Aorta (tissue), 5 donors: ENCODE data around the gene OVCA2. TPM values are rescaled to one million over a fixed set of nuclear protein-coding genes. Genes with fewer than 3 reads are reported as not detected.

Source experiments
- ATAC-seq: fragments of 200-7000 bp; cut with Tn5 transposase; one replicate; pipeline ENCODE4 v1.9.1; 2022; ENCODE audit warnings: moderate library complexity; ENCODE audit not compliant: low FRiP score
- DNase-seq, 2 donors: peaks; one replicate each; pipeline ENCODE4 v3.0.0-alpha.2; 2020
- H3K27ac ChIP-seq, 2 donors: one replicate each; pipeline ENCODE4 v1.5.1; 2013; ENCODE audit warnings: low read length in 2 of 2, mild to moderate bottlenecking in 2 of 2, moderate library complexity in 2 of 2, control low read depth in 1 of 2, inconsistent platforms in 1 of 2, low read depth in 1 of 2
- H3K27me3 ChIP-seq, 2 donors: one replicate each; pipeline ENCODE4 v1.6.1; 2013; ENCODE audit warnings: control low read depth in 1 of 2, low read length in 1 of 2, mild to moderate bottlenecking in 1 of 2, moderate library complexity in 1 of 2; ENCODE audit not compliant: insufficient read depth in 2 of 2, control insufficient read depth in 1 of 2
- H3K36me3 ChIP-seq, 2 donors: one replicate each; pipeline ENCODE4 v1.6.1; 2013; ENCODE audit warnings: control low read depth in 1 of 2, low read length in 1 of 2, mild to moderate bottlenecking in 1 of 2; ENCODE audit not compliant: insufficient read depth in 2 of 2, control insufficient read depth in 1 of 2
- H3K4me1 ChIP-seq, 2 donors: one replicate each; pipeline ENCODE4 v1.6.1; 2013; ENCODE audit warnings: low read length in 2 of 2, control low read depth in 1 of 2, mild to moderate bottlenecking in 1 of 2, moderate library complexity in 1 of 2; ENCODE audit not compliant: insufficient read depth in 2 of 2, control insufficient read depth in 1 of 2
- H3K4me3 ChIP-seq, 2 donors: one replicate each; pipeline ENCODE4 v1.5.1; 2013; ENCODE audit warnings: low read length in 2 of 2, control low read depth in 1 of 2, mild to moderate bottlenecking in 1 of 2
- H3K9me3 ChIP-seq: one replicate; pipeline ENCODE4 v1.6.1; 2013; ENCODE audit warnings: mild to moderate bottlenecking, low read length; ENCODE audit not compliant: control insufficient read depth
- WGBS, 2 donors: extraction: QIAGEN DNeasy Blood & Tissue Kit; methylation state at CpG; one replicate each; pipeline ENCODE4 v1.1.7; 2013; 5-methylcytosine and 5-hydroxymethylcytosine counted together
- intact Hi-C, 2 donors: fragments of 100-400 bp; cut with DNase I; formaldehyde crosslinking; loops; one replicate each; pipeline versions ENCODE4 v1.14.2 to v1.15.0; 2022
- polyA plus RNA-seq, 2 donors: library from polyadenylated mRNA; stranded (reverse); fragments of 200-250 nt; gene quantifications; one replicate each; pipeline ENCODE4 v1.2.3, GENCODE V29; 2013
- total RNA-seq, 2 donors: library from RNA; stranded (reverse); fragmentation: NEBNext Ultra II Directional; extraction: Animal tissue kit (Norgen Biotek cat#: 25700); gene quantifications; one replicate each; pipeline ENCODE4 v1.2.1, GENCODE V29; 2021
- donor health status: healthy with polysubstance abuse.
- donor health status: Bipolar disorder and iron deficiency.
- donor health status: DM: no; HTN: no; CAD: no.
- donor health status: DM: no; HTN: no; CAD: no.
- donor health status: DM: yes; HTN: yes; CAD: no.

Gene OVCA2
- total and polyA plus RNA-seq, 4 donors: 14.2 to 54.0 (median 20.0) TPM

GRCh38 chr17:2054262-2054511 lies 12.4 kb downstream of the OVCA2 start:
- ATAC-seq (no peak), DNase-seq (no peak)
- intact Hi-C loops: loop anchor here (2.0 kb wide), 2 partner anchors 191 to 227 kb away; no protein-coding TSS in a partner anchor
- WGBS, 2 donors: 7 to 8% methylated on average over 16 of the region's 16 CpGs
- Histone ChIP-seq H3K4me1 (no peaks in the 10 kb centered on the region), H3K4me3 (no peak overlapping the region), H3K27me3 (no peaks in the 10 kb centered on the region), H3K36me3 (no peaks in the 10 kb centered on the region), H3K27ac (no peak overlapping the region), H3K9me3 (no peaks in the 10 kb centered on the region)

- H3K4me3 ChIP-seq: peak within 1 kb of the TSS; percentile 9 to 10
- ATAC-seq: peak; percentile 76
- H3K4me1 ChIP-seq: no peaks in the 10 kb centered on the region
- WGBS, 2 donors: 1 to 2% methylated on average over 52 to 72 of the region's 72 CpGs
- H3K9me3 ChIP-seq: no peaks in the 10 kb centered on the region
- no peaks in the 10 kb centered on the region for H3K27me3 ChIP-seq
- DNase-seq: peak; percentile 86 to 94
- no peaks in the 10 kb centered on the region for H3K36me3 ChIP-seq
- no peak within 1 kb of the TSS for H3K27ac ChIP-seq
- intact Hi-C loops: loop anchor here (2.0 to 5.0 kb wide), 3 partner anchors 190 to 298 kb away; no protein-coding TSS in a partner anchor
Measured at GRCh38 chr17:2054512-2055291, 12.9 kb downstream of the OVCA2 start, which contains the start of gene HIC1. Gene HIC1 (plus strand): TSS chr17:2055103. CDS start chr17:2056691, 1,588 bp downstream.

- intact Hi-C loops: loop anchor here (2.0 to 5.0 kb wide), 3 partner anchors 189 to 297 kb away; no protein-coding TSS in a partner anchor
- ATAC-seq (no peak), DNase-seq (no peak)
- Histone ChIP-seq H3K36me3 (no peaks in the 10 kb centered on the region), H3K27ac (no peak overlapping the region), H3K4me1 (no peaks in the 10 kb centered on the region), H3K27me3 (no peaks in the 10 kb centered on the region), H3K4me3 (peak overlapping the region; percentile 9 to 10), H3K9me3 (no peaks in the 10 kb centered on the region)
- WGBS, 2 donors: 15 to 21% methylated on average over 64 to 113 of the region's 113 CpGs
Measured at GRCh38 chr17:2055292-2056205, 13.7 kb downstream of the OVCA2 start.

- H3K4me3 ChIP-seq: no peak overlapping the region
- no peaks in the 10 kb centered on the region for H3K4me1 ChIP-seq
- H3K27ac ChIP-seq: no peak overlapping the region
- DNase-seq (no peak), ATAC-seq (no peak)
- no peaks in the 10 kb centered on the region for H3K9me3 ChIP-seq
- H3K36me3 ChIP-seq: no peaks in the 10 kb centered on the region
- 88 to 89% methylated on average over 83 to 85 of the region's 85 CpGs for WGBS, 2 donors
- H3K27me3 ChIP-seq: no peaks in the 10 kb centered on the region
- intact Hi-C loops: loop anchor here in 1 of 2 donors (5.0 kb wide), 1 partner anchor 296 kb away; no protein-coding TSS in a partner anchor
Measured at GRCh38 chr17:2056206-2057174, 14.7 kb downstream of the OVCA2 start.

GRCh38 chr17:2057175-2057759 lies 15.4 kb downstream of the OVCA2 start:
- no peak overlapping the region for H3K27ac ChIP-seq
- ATAC-seq (no peak), DNase-seq (no peak)
- intact Hi-C loops: loop anchor here in 1 of 2 donors (5.0 kb wide), 1 partner anchor 295 kb away; no protein-coding TSS in a partner anchor
- 80 to 84% methylated on average over 75 to 81 of the region's 81 CpGs for WGBS, 2 donors
- no peaks in the 10 kb centered on the region for H3K27me3 ChIP-seq
- no peaks in the 10 kb centered on the region for H3K36me3 ChIP-seq
- H3K9me3 ChIP-seq: no peaks in the 10 kb centered on the region
- H3K4me3 ChIP-seq: no peak overlapping the region
- no peaks in the 10 kb centered on the region for H3K4me1 ChIP-seq

GRCh38 chr17:2057760-2058585 lies 16.2 kb downstream of the OVCA2 start:
- H3K36me3 ChIP-seq: no peaks in the 10 kb centered on the region
- DNase-seq: no peak
- no peaks in the 10 kb centered on the region for H3K4me1 ChIP-seq
- H3K27me3 ChIP-seq: no peaks in the 10 kb centered on the region
- no peak overlapping the region for H3K27ac ChIP-seq
- ATAC-seq: no peak
- no peak overlapping the region for H3K4me3 ChIP-seq
- 88 to 90% methylated on average over 98 of the region's 98 CpGs for WGBS, 2 donors
- H3K9me3 ChIP-seq: no peaks in the 10 kb centered on the region
- intact Hi-C loops: loop anchor here in 1 of 2 donors (5.0 kb wide), 1 partner anchor 294 kb away; no protein-coding TSS in a partner anchor
